ENCODE results near the gene PSAPL1. TPM values are rescaled to one million over a fixed set of nuclear protein-coding genes. Genes with fewer than 3 reads are reported as not detected.

The PSAPL1 gene
- total RNA-seq, 1 experiment from 2014 or later, result not detected

- no peak for TF ChIP-seq CBFB (CRISPR knock-in tag; IDR thresholded peaks at IDR 0.05; ENCODE audit: low read depth)
These were observed 49.5 kb downstream of the PSAPL1 start (continued) for GRCh38 chr4:7384929-7385890.

GRCh38 chr4:7384003-7384928 is 50.5 kb downstream of the PSAPL1 start:
- H3K27me3 Mint-ChIP-seq (ENCODE audit: low read depth), result no peaks in the 10 kb centered on the region
- no peak for ATAC-seq
- no peak overlapping the region for H3K27ac Mint-ChIP-seq
- no peak overlapping the region for H3K4me3 Mint-ChIP-seq
- no peak for DNase-seq (ENCODE audit: low spot score)
- ChIA-PET CTCF (no interaction called here), POLR2A (no interaction called here)
- H3K9me3 Mint-ChIP-seq, result peaks cover 15% of the 10 kb centered on the region
- no peaks in the 10 kb centered on the region for H3K4me1 Mint-ChIP-seq
- TF ChIP-seq ZNF416 (CRISPR knock-in tag; IDR thresholded peaks at IDR 0.05) (no peak), CTCF (IDR thresholded peaks at IDR 0.05) (no peak), ZNF671 (CRISPR knock-in tag; IDR thresholded peaks at IDR 0.05) (no peak), NR1H2 (CRISPR knock-in tag; IDR thresholded peaks at IDR 0.05) (no peak), RORB (CRISPR knock-in tag; IDR thresholded peaks at IDR 0.05) (no peak), GABPB1 (CRISPR knock-in tag; IDR thresholded peaks at IDR 0.05) (no peak), ZNF281 (CRISPR knock-in tag; IDR thresholded peaks at IDR 0.05) (no peak), CDX4 (CRISPR knock-in tag; IDR thresholded peaks at IDR 0.05; ENCODE audit: borderline replicate concordance) (no peak), GTF2I (CRISPR knock-in tag; conservative IDR thresholded peaks at IDR 0.05) (no peak)
- no peaks in the 10 kb centered on the region for H3K36me3 Mint-ChIP-seq

- Mint-ChIP-seq H3K9me3 (peaks cover 19% of the 10 kb centered on the region), H3K4me1 (no peaks in the 10 kb centered on the region), H3K4me3 (no peak overlapping the region), H3K36me3 (no peaks in the 10 kb centered on the region), H3K27me3 (ENCODE audit: low read depth) (no peaks in the 10 kb centered on the region; the same call in 1 of the 2 replicates), H3K27ac (no peak overlapping the region)
- no peak for ATAC-seq
- ChIA-PET POLR2A (no interaction called here), CTCF (no interaction called here)
- DNase-seq (ENCODE audit: low spot score), result no peak
- TF ChIP-seq MLX (CRISPR knock-in tag; IDR thresholded peaks at IDR 0.05) (no peak), E2F5 (CRISPR knock-in tag; IDR thresholded peaks at IDR 0.05) (no peak), ATF3 (CRISPR knock-in tag; conservative IDR thresholded peaks at IDR 0.05) (no peak), KAT7 (CRISPR knock-in tag; IDR thresholded peaks at IDR 0.05; ENCODE audit: borderline replicate concordance) (no peak), TEAD1 (CRISPR knock-in tag; IDR thresholded peaks at IDR 0.05) (no peak), ZSCAN18 (CRISPR knock-in tag; IDR thresholded peaks at IDR 0.05) (no peak), ESRRA (CRISPR knock-in tag; IDR thresholded peaks at IDR 0.05; ENCODE audit: borderline replicate concordance) (no peak), NFATC4 (CRISPR knock-in tag; IDR thresholded peaks at IDR 0.05) (no peak), ATF2 (CRISPR knock-in tag; IDR thresholded peaks at IDR 0.05; ENCODE audit: borderline replicate concordance, low read depth) (no peak), TEAD4 (CRISPR knock-in tag; IDR thresholded peaks at IDR 0.05) (no peak)
These were observed 51.5 kb downstream of the PSAPL1 start for GRCh38 chr4:7383266-7383665.
